SK-N-MC (cell line): ENCODE results near the gene MMP23B.
A peak's percentile ranks its signal among the peaks of the same experiment; 100 is the strongest.
"Not testable (repeated sequence)": the region's sequence is repeated elsewhere in the genome, so short reads cannot be mapped to it uniquely, and the experiment has no call there.

Experiments
- DNase-seq: peaks from one replicate; pipeline ENCODE4 v3.0.0-alpha.2; 2011; ENCODE audit warnings: low read depth, low spot score
- H3K27ac ChIP-seq: fragments of 200-600 bp; sonication (generic); 2 replicates; pipeline ENCODE4 v1.5.1; 2016; ENCODE audit warnings: mixed run types
- H3K36me3 ChIP-seq: fragments of 200-600 bp; sonication (generic); 2 replicates; pipeline ENCODE4 v1.6.1; 2017; ENCODE audit warnings: antibody characterized with exemption, low read length, mixed read lengths; ENCODE audit not compliant: insufficient read depth
- H3K4me3 ChIP-seq: fragments of 200-600 bp; sonication (generic); 2 replicates; pipeline ENCODE4 v1.5.1; 2016
- H3K9ac ChIP-seq: fragments of 200-600 bp; sonication (generic); 2 replicates; pipeline ENCODE4 v1.8.0; 2017; ENCODE audit warnings: mixed run types, mixed read lengths; ENCODE audit not compliant: insufficient read length
- H3K9me3 ChIP-seq: fragments of 200-600 bp; sonication (generic); 2 replicates; pipeline ENCODE4 v1.6.1; 2017; ENCODE audit warnings: low read depth, mild to moderate bottlenecking, antibody characterized with exemption, low read length, moderate library complexity, mixed read lengths
- EZH2 ChIP-seq: fragments of 200-600 bp; sonication (generic); IDR thresholded peaks from one replicate; pipeline ENCODE4 v1.6.1; 2017; ENCODE audit warnings: antibody characterized with exemption
- FOXP2 ChIP-seq: optimal IDR thresholded peaks from 2 replicates; pipeline ENCODE3; 2011; ENCODE audit warnings: mild to moderate bottlenecking, moderate library complexity; ENCODE audit not compliant: insufficient read depth; ENCODE audit errors: extremely low read length, control extremely low read depth
- POLR2AphosphoS5 ChIP-seq: IDR thresholded peaks from 2 replicates; pipeline ENCODE4 v1.6.1; 2012; ENCODE audit warnings: mild to moderate bottlenecking, low read depth, low read length, borderline replicate concordance

Gene MMP23B

DNA sequence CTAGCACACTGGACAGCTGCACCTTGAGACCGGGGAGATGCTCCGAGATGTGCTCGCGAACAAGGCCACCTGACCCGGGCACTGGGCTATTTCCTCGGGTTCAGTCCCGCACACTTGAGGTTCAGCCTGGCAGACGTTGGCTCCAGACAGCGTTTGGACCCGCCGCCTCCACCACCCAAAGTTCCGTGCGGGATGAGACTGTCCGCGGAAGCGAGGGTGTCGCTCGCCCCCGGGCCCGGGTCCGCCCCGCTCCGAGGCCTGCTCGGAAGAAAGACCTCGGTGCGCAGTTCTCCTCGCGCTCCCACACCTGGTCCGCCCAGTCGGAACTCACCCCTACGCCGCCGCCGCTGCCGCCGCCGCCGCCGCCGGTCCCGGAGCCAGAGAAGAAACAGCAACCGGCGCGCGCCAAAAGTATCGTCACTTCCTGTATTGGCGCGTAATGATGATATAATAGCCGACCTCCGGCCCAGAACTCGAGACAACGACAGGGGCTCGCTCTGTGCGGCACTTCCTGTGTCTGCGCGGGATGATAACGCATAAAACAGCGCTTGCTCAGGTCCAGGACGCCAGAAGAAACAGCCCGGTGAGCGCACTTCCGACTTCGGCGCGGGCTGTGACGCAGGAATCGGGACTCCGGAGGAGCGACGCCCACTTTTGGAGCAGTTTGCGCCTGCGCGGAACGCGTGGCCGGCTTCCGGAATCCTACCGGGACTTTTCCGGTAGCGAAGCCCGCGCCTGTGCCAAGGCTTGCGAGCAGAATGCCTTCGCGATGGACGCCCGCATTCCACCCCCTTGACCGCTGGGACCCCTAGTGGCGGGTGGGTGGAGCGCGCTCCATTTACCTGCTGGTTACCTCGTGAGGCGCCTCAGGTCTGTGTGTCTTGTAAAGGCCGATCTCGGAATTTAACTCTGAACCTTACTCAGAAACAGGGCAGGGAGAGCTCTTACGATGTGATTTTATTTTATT, 26.9 kb downstream of the MMP23B start, which contains the start of gene CDK11B:
Gene CDK11B, minus strand, starts transcription at position 422 of the 967 bp plus-strand sequence. CDS start 1,519 bp downstream, outside the sequence.
- peak; percentile 89 for DNase-seq
- H3K36me3 ChIP-seq: peaks cover 28% of the 10 kb centered on the region
- H3K27ac ChIP-seq: peak within 1 kb of the TSS; percentile 97

DNA sequence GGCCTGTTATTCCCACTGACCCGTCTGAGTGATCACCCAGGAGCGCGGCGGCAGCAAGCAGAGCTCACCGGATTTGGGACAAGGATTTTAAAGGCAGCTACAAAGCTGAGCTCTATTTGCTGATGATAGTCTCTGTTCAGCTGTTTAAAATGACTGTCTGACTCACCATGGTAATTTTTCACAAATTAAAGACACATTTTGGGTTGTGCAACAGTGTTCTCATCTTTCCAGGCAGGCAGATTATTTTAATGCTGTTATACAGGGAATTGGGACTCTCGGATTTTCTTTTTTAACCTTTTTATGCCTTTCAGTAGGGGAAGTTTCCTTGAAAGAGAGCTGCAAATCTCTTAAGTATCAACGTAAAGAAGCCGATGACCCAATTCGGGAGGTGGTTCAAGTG, 30.4 kb downstream of the MMP23B start:
- Histone ChIP-seq H3K4me3 (peak overlapping the region; percentile 21), H3K36me3 (peaks cover 16% of the 10 kb centered on the region; the same call in 1 of the 2 replicates), H3K27ac (peak overlapping the region; percentile 85)
- not testable (repeated sequence) for H3K9me3 ChIP-seq, H3K9ac ChIP-seq, DNase-seq

More for the DNA sequence above, 26.9 kb downstream of the MMP23B start, which contains the start of gene CDK11B:
- TF ChIP-seq POLR2AphosphoS5: peak; percentile 41; the same call in 1 of the 2 replicates
- peak within 1 kb of the TSS; percentile 78 for H3K9ac ChIP-seq
- H3K4me3 ChIP-seq: peak within 1 kb of the TSS; percentile 79
- not testable (repeated sequence) for H3K9me3 ChIP-seq

DNA sequence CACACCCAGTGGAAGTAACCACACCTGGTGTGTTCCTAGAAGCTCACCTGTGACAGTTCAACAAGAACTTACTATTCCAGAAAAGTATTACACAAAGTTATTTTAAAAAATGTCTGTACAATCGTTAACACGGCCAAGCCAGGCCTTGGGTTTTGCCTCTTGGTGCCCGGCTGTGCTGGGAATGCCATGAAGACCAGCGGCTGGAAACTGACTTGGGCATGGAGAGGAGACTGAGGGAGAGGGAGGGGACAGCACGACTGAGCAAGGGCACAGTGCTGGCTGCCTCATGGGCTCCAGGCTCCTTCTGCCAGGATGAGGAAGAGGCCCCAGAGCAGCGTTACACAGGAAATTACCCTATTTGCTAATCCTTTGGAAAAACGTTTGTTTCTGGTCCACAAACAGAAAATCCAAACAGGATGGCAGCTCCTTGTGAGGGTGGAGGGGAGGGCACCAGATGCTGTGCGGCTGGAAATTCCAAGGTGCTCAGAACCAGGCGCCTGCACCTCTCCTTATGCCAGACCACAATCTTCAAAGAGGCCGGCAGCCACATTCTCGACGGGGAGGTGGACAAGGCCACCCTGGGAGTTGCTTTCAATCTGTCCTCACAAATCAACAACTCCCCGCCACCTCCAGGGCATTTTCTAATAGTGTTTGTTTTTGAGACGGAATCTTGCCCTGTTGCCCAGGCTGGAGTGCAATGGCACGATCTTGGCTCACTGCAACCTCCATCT, 31.0 kb downstream of the MMP23B start:
- H3K9me3 ChIP-seq, DNase-seq, H3K9ac ChIP-seq: not testable (repeated sequence)
- Histone ChIP-seq H3K36me3 (peaks cover 16% of the 10 kb centered on the region; the same call in 1 of the 2 replicates), H3K4me3 (peak overlapping the region; percentile 21), H3K27ac (peak overlapping the region; percentile 85)

DNA sequence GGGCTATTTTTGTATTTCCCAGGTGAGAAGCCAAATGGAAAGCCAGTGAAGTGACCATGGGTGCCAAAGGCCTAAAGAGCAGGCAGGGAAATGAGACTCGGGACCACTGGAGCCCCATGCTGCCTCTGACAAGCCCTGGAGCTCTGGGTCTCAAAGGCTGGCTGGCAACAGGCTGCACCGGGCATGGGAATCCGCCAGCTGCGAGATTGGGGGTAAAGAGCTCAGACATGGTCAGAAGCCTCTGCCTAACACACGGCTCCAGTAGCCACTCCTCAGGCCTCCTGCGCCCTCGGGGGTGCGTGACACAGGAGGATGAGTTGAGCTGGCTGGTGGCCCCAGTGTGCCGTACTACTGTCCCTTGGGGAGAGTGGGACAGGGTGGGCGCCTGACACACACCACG, 32.3 kb downstream of the MMP23B start:
- peaks cover 16% of the 10 kb centered on the region; the same call in 1 of the 2 replicates for H3K36me3 ChIP-seq
- not testable (repeated sequence) for DNase-seq, H3K27ac ChIP-seq, H3K9ac ChIP-seq, H3K4me3 ChIP-seq, H3K9me3 ChIP-seq

DNA sequence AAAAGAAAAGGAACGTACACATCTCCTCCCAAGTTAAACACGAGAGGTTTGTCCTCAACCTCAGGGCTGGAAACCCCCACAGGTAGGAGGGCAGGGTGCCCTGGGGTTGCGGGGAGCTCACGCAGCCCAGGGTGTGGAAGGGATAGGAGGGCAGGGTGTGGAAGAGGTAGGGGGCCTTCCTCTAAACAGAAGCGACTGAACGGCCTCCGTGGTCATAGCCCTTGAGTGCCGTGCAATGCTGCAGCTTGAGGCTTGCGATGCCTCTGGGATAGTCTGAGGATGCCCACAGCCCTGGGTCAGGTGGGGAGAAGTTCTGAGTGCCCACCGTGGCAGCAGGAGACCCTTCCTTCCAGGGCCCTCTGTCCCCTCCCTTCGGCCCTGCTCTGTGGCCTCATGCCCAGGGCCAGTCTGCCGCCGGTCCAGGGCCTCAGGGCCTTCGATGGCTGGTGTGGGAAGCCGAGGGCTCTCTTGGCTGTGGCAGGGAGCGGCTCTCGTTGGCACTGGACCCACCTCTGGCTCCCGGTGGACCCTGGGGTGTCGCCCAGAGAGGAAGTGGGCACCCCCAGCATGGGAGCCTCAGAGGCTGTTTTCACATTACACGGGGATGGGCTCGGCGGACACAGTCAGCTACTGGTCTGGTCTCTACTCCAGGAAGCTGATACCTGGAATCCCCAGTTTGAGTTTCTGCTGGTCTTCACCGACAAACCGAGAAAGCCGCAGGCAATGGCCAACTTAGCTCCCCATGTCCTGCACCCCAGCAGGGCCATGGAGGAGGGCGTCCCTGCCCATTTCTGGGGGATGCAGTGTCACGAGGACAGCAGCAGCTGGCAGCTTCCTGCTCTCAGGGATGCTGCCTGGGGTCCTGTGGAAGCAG, 33.2 kb downstream of the MMP23B start:
- no peak overlapping the region for H3K27ac ChIP-seq
- DNase-seq: no peak
- H3K9ac ChIP-seq: no peak overlapping the region
- H3K9me3 ChIP-seq: no peaks in the 10 kb centered on the region
- H3K4me3 ChIP-seq: no peak overlapping the region
- TF ChIP-seq POLR2AphosphoS5: no peak
- no peak for TF ChIP-seq EZH2
- TF ChIP-seq FOXP2: no peak
- peaks cover 20% of the 10 kb centered on the region; the same call in 1 of the 2 replicates for H3K36me3 ChIP-seq

DNA sequence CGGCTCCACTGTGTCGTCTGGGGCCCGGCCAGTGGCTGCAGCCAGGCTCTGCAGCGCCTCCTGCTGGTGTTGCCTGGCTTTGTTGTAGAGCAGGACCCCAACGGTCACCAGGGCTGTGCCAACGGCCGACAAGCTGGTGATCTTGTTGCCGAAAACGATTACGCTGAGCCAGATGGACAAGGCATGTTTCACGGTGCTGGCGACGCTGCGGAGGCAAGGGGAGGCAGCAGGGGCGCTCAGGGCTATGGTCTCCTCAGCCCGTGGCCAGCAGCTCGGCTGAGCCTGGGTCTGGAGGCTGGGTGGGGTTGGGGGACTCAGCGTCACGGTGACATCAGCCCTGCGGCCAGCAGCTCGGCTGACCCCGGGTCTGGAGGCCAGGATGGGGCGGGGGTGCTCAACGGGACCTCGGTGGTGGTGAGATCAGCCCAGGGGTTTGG, 33.9 kb downstream of the MMP23B start:
- H3K9me3 ChIP-seq: no peaks in the 10 kb centered on the region
- no peak overlapping the region for H3K27ac ChIP-seq
- no peak overlapping the region for H3K4me3 ChIP-seq
- no peak for DNase-seq
- H3K9ac ChIP-seq: no peak overlapping the region
- TF ChIP-seq EZH2: no peak
- TF ChIP-seq POLR2AphosphoS5: no peak
- TF ChIP-seq FOXP2: no peak
- H3K36me3 ChIP-seq: peaks cover 20% of the 10 kb centered on the region; the same call in 1 of the 2 replicates

DNA sequence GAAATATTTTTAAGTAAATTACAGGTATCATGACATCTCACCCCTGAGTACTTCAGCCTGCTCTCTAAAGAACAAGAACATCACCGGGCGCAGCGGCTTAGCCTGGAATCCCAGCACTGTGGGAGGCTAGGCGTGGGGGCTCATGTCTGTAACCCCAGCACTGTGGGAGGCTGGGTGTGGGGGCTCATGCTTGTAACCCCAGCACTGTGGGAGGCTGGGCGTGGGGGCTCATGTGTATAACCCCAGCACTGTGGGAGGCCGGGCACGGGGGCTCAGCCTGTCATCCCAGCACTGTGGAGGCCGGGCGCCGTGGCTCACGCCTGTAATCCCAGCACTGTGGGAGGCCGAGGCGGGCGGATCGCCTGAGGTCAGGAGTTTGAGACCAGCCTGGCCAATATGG, 34.6 kb downstream of the MMP23B start:
- DNase-seq: no peak
- Histone ChIP-seq H3K9ac (no peak overlapping the region), H3K9me3 (no peaks in the 10 kb centered on the region), H3K4me3 (no peak overlapping the region), H3K27ac (no peak overlapping the region), H3K36me3 (peaks cover 25% of the 10 kb centered on the region; the same call in 1 of the 2 replicates)
- no peak for TF ChIP-seq FOXP2
- no peak for TF ChIP-seq POLR2AphosphoS5
- no peak for TF ChIP-seq EZH2
